ENCODE data around the gene IP6K2.

IP6K2 gene

GRCh38 chr3:48693826-48694225 is 23.2 kb downstream of the IP6K2 start:
- TF ChIP-seq CTCF (conservative IDR thresholded peaks at IDR 0.05; ENCODE audit: low read length), result no peak
- H3K4me3 ChIP-seq (ENCODE audit: low read length), result peak overlapping the region; percentile 50
- DNase-seq (ENCODE audit: low read depth), result no peak

GRCh38 chr3:48692551-48692950 is 24.5 kb downstream of the IP6K2 start:
- no peak overlapping the region for H3K4me3 ChIP-seq (ENCODE audit: low read length)
- no peak for DNase-seq (ENCODE audit: low read depth)
- no peak for TF ChIP-seq CTCF (conservative IDR thresholded peaks at IDR 0.05; ENCODE audit: low read length)

GRCh38 chr3:48690846-48691458 is 26.1 kb downstream of the IP6K2 start:
- DNase-seq (ENCODE audit: low read depth), result no peak
- no peak overlapping the region for H3K4me3 ChIP-seq (ENCODE audit: low read length)
- no peak for TF ChIP-seq CTCF (conservative IDR thresholded peaks at IDR 0.05; ENCODE audit: low read length)

- DNase-seq (ENCODE audit: low read depth), result no peak
- no peak overlapping the region for H3K4me3 ChIP-seq (ENCODE audit: low read length)
- TF ChIP-seq CTCF (conservative IDR thresholded peaks at IDR 0.05; ENCODE audit: low read length), result no peak
These were observed 27.6 kb downstream of the IP6K2 start for GRCh38 chr3:48689384-48689783.

- no peak for TF ChIP-seq CTCF (conservative IDR thresholded peaks at IDR 0.05; ENCODE audit: low read length)
- H3K4me3 ChIP-seq (ENCODE audit: low read length), result no peak overlapping the region
- DNase-seq (ENCODE audit: low read depth), result no peak
These were observed 28.3 kb downstream of the IP6K2 start for GRCh38 chr3:48688737-48689075.

DNA sequence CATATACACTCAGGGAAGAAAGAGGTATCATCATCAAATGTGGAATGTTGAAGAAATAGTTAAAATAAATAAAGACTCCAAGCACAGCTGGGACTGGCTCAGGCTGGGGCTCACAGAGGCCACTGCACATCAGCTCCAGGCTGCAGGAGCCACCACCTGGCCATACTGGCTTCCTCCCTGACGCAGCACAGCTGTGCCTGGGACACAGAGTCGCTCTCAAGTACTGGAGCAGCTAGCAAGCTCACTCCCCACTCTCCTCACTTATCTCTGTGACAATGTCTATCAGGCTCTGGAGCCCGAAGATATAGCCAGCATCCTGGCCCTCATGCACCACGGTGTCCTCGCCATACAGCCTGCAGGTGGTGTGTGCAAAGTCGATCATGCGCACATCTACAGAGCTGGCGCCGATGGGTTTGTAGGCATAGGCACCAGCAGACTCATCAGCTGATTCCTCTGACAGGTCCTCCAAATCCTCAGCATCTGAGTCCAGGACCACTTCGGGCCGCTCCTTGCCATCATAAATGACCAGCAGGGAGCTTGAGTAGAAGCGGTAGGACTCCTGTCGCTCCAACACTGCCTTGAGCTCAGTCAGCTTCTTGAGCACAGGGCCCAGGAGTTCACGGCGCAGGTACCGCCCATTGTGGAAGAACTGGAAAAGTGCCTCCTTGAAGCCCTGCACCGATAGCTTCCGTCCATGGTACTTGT is 28.8 kb downstream of the IP6K2 start:
- DNase-seq (ENCODE audit: low read depth), result no peak
- TF ChIP-seq CTCF (conservative IDR thresholded peaks at IDR 0.05; ENCODE audit: low read length), result no peak
- no peak overlapping the region for H3K4me3 ChIP-seq (ENCODE audit: low read length)

DNA sequence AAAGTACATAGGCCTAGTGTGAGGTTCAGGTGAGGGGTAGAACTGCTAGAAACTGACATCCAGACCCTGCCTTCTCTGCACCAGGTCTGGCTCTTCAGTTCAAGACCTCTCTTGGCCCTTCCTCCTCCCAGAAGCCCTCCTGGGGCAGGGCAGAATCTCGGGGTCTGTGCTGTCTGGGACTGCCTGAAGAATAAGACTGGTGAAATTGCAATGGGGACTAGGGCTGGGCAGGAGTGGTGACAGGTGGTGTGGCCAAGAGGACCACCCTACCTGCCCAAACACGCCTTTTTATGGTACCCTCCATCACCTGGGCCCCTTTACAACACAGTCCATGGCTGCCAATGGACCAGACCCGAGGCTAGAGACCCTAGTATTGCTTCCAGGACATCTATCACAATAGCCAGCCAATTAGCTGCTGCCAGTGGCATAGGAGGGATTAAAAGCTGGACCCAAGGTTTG is 29.8 kb downstream of the IP6K2 start:
- no peak overlapping the region for H3K4me3 ChIP-seq (ENCODE audit: low read length)
- no peak for TF ChIP-seq CTCF (conservative IDR thresholded peaks at IDR 0.05; ENCODE audit: low read length)
- no peak for DNase-seq (ENCODE audit: low read depth)
